Amygdala (tissue), 56 donors: ENCODE measurements around the gene KIF22.
A peak's percentile ranks its signal among the peaks of the same experiment; 100 is the strongest.
"Not testable (repeated sequence)": the region's sequence is repeated elsewhere in the genome, so short reads cannot be mapped to it uniquely, and the experiment has no call there.

Experiments used
- DNase-seq, 56 donors: peaks; one replicate each; lab custom pipeline; 2025; lab: John Stamatoyannopoulos, UW

Gene KIF22

DNA sequence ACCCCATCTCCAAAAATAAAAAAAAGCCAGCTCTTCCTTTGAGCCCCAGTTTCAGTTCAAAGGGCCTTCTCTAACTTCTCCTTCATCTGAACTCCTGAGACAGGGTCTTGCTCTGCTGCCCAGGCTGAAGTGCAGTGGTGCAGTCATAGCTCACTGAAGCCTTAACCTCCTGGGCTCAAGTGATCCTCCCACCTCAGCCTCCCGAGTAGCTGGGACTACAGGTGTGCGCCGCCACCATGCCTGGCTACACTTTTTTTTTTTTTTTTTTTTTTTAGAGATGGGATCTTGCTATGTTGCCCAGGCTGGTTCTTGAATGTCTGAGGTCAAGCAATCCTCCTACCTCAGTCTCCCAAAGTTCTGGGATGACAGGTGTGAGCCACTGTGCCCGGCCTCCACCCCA, 42.7 kb downstream of the KIF22 start:
- not testable (repeated sequence) for DNase-seq

GRCh38 chr16:29834079-29834478, 43.5 kb downstream of the KIF22 start:
- no peak for DNase-seq

DNA sequence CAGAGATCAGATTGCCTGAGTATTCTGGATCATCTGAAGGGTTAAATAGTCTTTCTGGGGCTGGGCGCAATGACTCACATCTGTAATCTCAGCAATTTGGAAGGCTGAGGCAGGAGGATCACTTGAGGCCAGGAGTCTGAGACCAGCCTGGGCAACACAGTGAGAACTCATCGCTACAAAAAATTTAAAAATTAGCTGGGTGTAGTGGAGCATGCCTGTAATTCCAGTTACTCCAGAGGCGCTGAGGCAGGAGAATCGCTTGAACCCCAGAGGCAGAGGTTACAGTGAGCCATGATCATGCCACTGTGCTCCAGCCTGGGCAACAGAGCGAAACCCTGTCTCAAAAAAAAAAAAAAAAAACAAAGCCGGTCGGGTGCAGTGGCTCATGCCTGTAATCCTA, 45.4 kb downstream of the KIF22 start:
- DNase-seq: no peak

GRCh38 chr16:29836623-29837022, 46.1 kb downstream of the KIF22 start:
- no peak for DNase-seq

DNA sequence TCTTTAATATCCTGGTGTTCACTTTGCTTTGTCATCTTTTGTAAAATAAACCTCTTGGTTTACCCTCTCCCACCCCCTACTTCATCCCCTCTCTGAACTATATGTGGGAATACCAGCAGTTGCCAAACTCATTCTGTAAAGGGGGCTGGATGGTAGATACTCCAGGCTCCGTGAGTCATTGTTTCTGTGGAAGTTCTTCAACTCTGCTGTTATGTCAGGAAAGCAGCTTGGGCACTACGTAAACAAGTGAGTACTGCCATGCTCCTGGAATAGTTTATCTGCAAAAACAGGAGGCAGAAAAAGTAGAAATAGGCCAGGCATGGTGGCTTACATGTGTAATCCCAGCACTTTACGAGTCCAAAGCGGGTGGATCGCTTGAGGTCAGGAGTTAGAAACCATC, 47.3 kb downstream of the KIF22 start:
- DNase-seq: no peak

GRCh38 chr16:29839822-29840221, 49.3 kb downstream of the KIF22 start:
- DNase-seq: no peak

- no peak for DNase-seq
Observed at GRCh38 chr16:29840240-29840639, 49.7 kb downstream of the KIF22 start.

DNA sequence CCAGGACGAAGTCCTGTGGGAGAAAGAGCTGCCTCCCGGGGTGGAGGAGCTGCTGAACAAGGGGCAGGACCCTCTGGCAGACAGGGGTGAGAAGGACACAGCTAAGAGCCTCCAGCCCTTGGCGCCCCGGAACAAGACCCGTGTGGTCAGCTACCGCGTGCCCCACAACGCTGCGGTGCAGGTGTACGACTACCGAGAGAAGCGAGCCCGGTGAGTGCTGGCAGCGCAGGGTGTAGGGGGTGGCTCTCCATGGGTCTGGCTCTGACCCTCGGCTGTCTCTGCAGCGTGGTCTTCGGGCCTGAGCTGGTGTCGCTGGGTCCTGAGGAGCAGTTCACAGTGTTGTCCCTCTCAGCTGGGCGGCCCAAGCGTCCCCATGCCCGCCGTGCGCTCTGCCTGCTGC, 51.1 kb downstream of the KIF22 start:
- no peak for DNase-seq

DNA sequence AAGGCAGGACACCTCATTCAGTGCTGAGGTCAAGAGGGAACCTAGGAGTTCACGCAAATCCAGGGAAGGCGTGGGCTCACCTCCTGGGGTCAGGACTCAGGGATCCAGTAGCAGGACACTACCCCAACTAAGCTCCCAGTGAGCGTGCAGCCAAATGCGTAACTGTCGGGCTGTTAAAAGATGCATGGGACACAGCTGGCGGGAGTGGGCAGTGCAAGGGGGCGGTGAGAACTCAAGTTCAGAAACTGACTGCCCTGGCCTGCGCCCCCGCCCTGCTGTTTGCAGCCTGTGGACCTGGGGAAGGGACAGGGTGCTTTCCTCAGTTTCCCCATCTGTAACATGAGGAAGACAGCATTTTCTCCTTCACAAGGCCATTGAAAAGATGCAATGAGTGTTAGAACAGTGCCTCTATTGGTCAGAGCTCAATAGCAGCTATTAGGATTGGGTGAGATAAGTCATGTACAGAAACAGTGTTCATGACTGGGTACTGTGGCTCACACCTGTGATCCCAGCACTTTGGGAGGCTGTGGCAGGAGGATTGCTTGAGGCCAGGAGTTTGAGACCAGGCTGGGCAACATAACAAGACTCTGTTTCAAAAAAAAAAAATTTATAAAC, 52.3 kb downstream of the KIF22 start:
- no peak for DNase-seq

DNA sequence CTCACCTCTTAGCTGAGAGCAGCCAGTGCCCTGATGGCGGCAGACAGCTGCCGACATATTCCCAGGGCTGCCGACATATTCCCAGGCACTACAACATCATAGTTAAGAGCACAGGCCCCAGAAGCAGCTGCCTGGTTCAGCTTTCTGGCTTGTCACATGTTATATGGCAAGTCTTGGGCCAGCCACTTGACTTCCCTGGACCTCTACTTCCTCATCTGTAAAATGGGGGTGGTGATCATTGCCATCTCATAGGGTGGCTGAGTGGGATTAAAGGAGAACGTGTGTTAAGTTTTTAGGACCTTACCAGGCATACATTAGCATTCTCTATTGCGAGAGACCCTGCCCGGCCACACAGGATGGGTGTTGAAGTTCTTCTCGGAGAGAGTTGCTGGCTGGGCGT, 53.4 kb downstream of the KIF22 start:
- no peak for DNase-seq

GRCh38 chr16:29844575-29845331, 54.2 kb downstream of the KIF22 start:
- no peak for DNase-seq

GRCh38 chr16:29845656-29846055, 55.1 kb downstream of the KIF22 start:
- DNase-seq: no peak

GRCh38 chr16:29848420-29849297, 58.1 kb downstream of the KIF22 start:
- peak in 42 of 56 donors; percentile 8 to 81 (median 44) for DNase-seq

DNA sequence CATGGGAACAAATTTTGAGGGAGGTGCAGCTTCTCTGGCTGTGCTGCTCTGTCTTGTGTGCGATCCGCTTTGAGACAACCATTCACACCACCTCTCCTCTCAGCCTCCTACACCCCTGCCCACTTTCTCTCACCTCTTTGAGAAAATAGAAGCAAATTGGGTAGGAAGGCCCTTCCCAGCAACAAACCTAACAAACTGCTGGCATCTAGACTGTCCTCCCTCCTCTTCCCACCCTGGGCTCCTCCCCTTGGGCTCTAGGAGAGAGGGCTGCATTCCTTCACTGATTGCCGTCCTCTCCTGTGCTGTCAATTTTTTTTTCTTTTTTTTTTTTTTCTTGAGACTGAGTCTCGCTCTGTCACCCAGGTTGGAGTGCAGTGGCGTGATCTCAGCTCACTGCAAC, 59.0 kb downstream of the KIF22 start:
- peak in 16 of 56 donors; percentile 4 to 79 (median 22) for DNase-seq

- DNase-seq: no peak
Observed at GRCh38 chr16:29850998-29851397, 60.4 kb downstream of the KIF22 start.

DNA sequence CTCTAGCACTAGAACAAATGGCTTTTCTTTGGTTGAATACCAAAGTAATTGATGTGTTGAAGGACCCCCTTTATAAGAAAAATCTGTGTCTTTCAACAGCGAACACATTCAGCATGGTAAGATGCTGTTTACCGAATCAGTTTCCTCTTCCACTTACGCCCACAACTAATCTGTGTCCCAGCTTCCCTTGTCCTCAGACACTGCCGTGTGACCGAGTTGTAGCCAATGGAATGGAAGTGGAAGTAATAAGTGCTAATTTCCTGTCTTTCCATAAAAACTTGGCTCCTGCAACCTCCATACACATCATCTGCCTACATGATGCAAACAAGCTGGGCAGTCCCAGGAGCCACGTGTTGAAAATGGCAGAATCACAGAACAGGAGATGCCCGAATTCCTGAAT, 62.1 kb downstream of the KIF22 start:
- DNase-seq: peak in 24 of 56 donors; percentile 7 to 58 (median 30)

DNA sequence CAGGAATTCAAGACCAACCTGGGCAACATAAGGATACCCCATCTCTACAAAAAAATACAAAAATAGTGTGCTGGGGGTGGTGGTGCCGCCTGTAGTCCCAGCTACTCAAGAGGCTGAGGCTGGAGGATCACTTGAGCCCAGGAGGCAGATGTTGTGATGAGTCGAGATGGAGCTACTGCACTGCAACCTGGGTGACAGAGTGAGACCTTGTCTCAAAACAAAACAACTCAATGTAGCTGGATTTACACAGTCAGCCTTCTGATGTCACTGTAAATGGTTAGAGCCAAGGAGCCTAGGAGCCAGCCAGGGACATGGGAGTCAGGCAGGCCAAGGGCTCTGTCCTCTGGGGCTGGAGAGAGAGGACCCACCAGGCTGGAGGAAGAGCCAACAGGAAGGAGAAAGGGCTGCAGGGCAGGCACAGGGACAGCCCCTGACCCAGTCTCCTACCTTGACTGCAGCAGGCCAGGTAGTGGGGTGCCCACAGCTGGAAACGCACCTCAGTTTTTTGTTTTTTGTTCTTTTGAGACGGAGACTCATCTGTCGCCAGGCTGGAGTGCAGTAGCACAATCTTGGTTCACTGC, 64.1 kb downstream of the KIF22 start:
- no peak for DNase-seq
